ENCODE results near the gene WNT2B.

DNA sequence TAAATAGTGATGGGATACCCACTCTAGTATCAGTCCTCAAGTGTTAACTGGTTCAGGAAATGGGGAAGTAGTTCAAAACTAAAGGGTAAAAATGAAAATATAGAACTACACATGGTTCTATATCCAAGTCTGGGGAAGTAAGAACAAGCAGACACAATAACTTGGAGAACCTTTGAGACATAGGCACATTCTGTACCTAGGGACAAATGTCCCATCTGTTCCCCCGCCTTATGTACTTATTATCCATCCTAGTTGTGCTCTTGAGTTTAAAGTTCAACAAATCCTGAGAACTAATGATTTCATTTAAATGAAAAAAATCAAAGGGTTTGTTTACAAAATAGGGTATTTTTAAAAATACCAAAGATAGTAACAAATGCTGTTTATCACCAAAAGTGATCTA is 32.5 kb downstream of the WNT2B start:
- TF ChIP-seq, protein P1, sequence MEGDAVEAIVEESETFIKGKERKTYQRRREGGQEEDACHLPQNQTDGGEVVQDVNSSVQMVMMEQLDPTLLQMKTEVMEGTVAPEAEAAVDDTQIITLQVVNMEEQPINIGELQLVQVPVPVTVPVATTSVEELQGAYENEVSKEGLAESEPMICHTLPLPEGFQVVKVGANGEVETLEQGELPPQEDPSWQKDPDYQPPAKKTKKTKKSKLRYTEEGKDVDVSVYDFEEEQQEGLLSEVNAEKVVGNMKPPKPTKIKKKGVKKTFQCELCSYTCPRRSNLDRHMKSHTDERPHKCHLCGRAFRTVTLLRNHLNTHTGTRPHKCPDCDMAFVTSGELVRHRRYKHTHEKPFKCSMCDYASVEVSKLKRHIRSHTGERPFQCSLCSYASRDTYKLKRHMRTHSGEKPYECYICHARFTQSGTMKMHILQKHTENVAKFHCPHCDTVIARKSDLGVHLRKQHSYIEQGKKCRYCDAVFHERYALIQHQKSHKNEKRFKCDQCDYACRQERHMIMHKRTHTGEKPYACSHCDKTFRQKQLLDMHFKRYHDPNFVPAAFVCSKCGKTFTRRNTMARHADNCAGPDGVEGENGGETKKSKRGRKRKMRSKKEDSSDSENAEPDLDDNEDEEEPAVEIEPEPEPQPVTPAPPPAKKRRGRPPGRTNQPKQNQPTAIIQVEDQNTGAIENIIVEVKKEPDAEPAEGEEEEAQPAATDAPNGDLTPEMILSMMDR (IDR thresholded peaks at IDR 0.05): no peak
- TF ChIP-seq POLR2A (IDR thresholded peaks at IDR 0.05): no peak
